Karpas-422 (cell line): ENCODE measurements around the gene NEURL1. TPM values are rescaled to one million over a fixed set of nuclear protein-coding genes. Genes with fewer than 3 reads are reported as not detected.

ENCODE experiments used
- DNase-seq: peaks from one replicate; pipeline ENCODE4 v3.0.0-alpha.2; 2015
- H2AFZ ChIP-seq: fragments of 200-600 bp; sonication (generic); 2 replicates; pipeline ENCODE4 v1.6.1; 2014; ENCODE audit warnings: antibody characterized with exemption, low read length, mixed read lengths
- H3K27ac ChIP-seq: fragments of 200-600 bp; sonication (generic); 2 replicates; pipeline ENCODE4 v1.5.1; 2014; ENCODE audit warnings: mild to moderate bottlenecking, low read length, moderate library complexity
- H3K27me3 ChIP-seq: fragments of 200-600 bp; sonication (generic); 2 replicates; pipeline ENCODE4 v1.6.1; 2014; ENCODE audit warnings: low read length, mixed read lengths
- H3K36me3 ChIP-seq: fragments of 200-600 bp; sonication (generic); 2 replicates; pipeline ENCODE4 v1.6.1; 2014; ENCODE audit warnings: low read length, mixed read lengths; ENCODE audit not compliant: insufficient read depth
- H3K4me1 ChIP-seq: fragments of 200-600 bp; sonication (generic); 2 replicates; pipeline ENCODE4 v1.6.1; 2014; ENCODE audit warnings: mild to moderate bottlenecking, low read length, mixed read lengths
- H3K4me2 ChIP-seq: fragments of 200-600 bp; sonication (generic); 2 replicates; pipeline ENCODE4 v1.6.1; 2014; ENCODE audit warnings: low read length, low read depth, mild to moderate bottlenecking; ENCODE audit not compliant: poor library complexity, severe bottlenecking
- H3K4me3 ChIP-seq: fragments of 200-600 bp; sonication (generic); 2 replicates; pipeline ENCODE4 v1.5.1; 2014; ENCODE audit warnings: mild to moderate bottlenecking, antibody characterized with exemption, low read length, mixed read lengths
- H3K79me2 ChIP-seq: fragments of 200-600 bp; sonication (generic); 2 replicates; pipeline ENCODE4 v1.6.1; 2014; ENCODE audit warnings: mild to moderate bottlenecking, low read length, mixed read lengths
- H3K9ac ChIP-seq: fragments of 200-600 bp; sonication (generic); 2 replicates; pipeline ENCODE4 v1.6.0; 2014; ENCODE audit warnings: low read length
- H3K9me2 ChIP-seq: fragments of 200-600 bp; sonication (generic), shearing (Covaris generic); replicated peaks from 2 replicates; pipeline ENCODE4 v1.6.0; 2014; ENCODE audit warnings: mild to moderate bottlenecking, low read length, moderate library complexity; ENCODE audit not compliant: insufficient read depth
- H3K9me3 ChIP-seq: fragments of 300-700, 200-600 bp; sonication (generic); 2 replicates; pipeline ENCODE4 v1.6.1; 2014; ENCODE audit warnings: low read length, mixed read lengths
- H4K20me1 ChIP-seq: fragments of 200-600 bp; sonication (generic); 2 replicates; pipeline ENCODE4 v1.6.1; 2014; ENCODE audit warnings: mild to moderate bottlenecking, antibody characterized with exemption, low read length, low read depth; ENCODE audit not compliant: insufficient read depth
- total RNA-seq: library from RNA; depleted of rRNA; stranded (reverse); fragments of >200 nt; shearing (Covaris generic); gene quantifications from 2 replicates; pipeline ENCODE4 v1.2.3, GENCODE V29; 2014; ENCODE audit warnings: low replicate concordance

NEURL1 gene
- total RNA-seq, 1 experiment from 2014 or later = not detected

GRCh38 chr10:103546401-103546800 lies 52.9 kb downstream of the NEURL1 start:
- Histone ChIP-seq H3K9ac (peak overlapping the region; percentile 51; the same call in 1 of the 2 replicates), H3K9me3 (no peaks in the 10 kb centered on the region), H4K20me1 (no peaks in the 10 kb centered on the region), H2AFZ (peak overlapping the region; percentile 46; the same call in 1 of the 2 replicates), H3K4me1 (peaks cover 88% of the 10 kb centered on the region), H3K36me3 (no peaks in the 10 kb centered on the region), H3K27me3 (no peaks in the 10 kb centered on the region), H3K9me2 (no peaks in the 10 kb centered on the region), H3K4me3 (0 out of 2 replicates have a peak overlapping the region, but pooled peaks have one; percentile 4), H3K79me2 (no peaks in the 10 kb centered on the region), H3K4me2 (peak overlapping the region; percentile 73), H3K27ac (peak overlapping the region; percentile 85)
- DNase-seq = no peak

- Histone ChIP-seq H3K79me2 (no peaks in the 10 kb centered on the region), H4K20me1 (no peaks in the 10 kb centered on the region), H3K9ac (peak overlapping the region; percentile 63), H3K4me1 (peaks cover 82% of the 10 kb centered on the region), H3K4me3 (peak overlapping the region; percentile 60), H3K4me2 (peak overlapping the region; percentile 73), H3K36me3 (no peaks in the 10 kb centered on the region), H3K27ac (peak overlapping the region; percentile 85), H3K9me3 (no peaks in the 10 kb centered on the region), H3K9me2 (no peaks in the 10 kb centered on the region), H3K27me3 (no peaks in the 10 kb centered on the region), H2AFZ (peak overlapping the region; percentile 27; the same call in 1 of the 2 replicates)
- DNase-seq = no peak
These were observed 54.0 kb downstream of the NEURL1 start for GRCh38 chr10:103547391-103547946.

GRCh38 chr10:103548006-103548405 lies 54.5 kb downstream of the NEURL1 start:
- H3K9me3 ChIP-seq = no peaks in the 10 kb centered on the region
- H3K27me3 ChIP-seq = no peaks in the 10 kb centered on the region
- peak overlapping the region; percentile 85 for H3K27ac ChIP-seq
- no peaks in the 10 kb centered on the region for H3K9me2 ChIP-seq
- no peaks in the 10 kb centered on the region for H3K36me3 ChIP-seq
- H3K79me2 ChIP-seq = no peaks in the 10 kb centered on the region
- H3K9ac ChIP-seq = peak overlapping the region; percentile 63
- peak overlapping the region; percentile 73 for H3K4me2 ChIP-seq
- peaks cover 77% of the 10 kb centered on the region for H3K4me1 ChIP-seq
- no peaks in the 10 kb centered on the region for H4K20me1 ChIP-seq
- H3K4me3 ChIP-seq = peak overlapping the region; percentile 60
- H2AFZ ChIP-seq = peak overlapping the region; percentile 27; the same call in 1 of the 2 replicates
- peak; percentile 92 for DNase-seq

- Histone ChIP-seq H3K79me2 (no peaks in the 10 kb centered on the region), H4K20me1 (no peaks in the 10 kb centered on the region), H3K27ac (peak overlapping the region; percentile 85), H3K27me3 (no peaks in the 10 kb centered on the region), H3K9me2 (no peaks in the 10 kb centered on the region), H2AFZ (no peak overlapping the region), H3K36me3 (no peaks in the 10 kb centered on the region), H3K9ac (no peak overlapping the region), H3K9me3 (no peaks in the 10 kb centered on the region), H3K4me1 (peaks cover 69% of the 10 kb centered on the region), H3K4me3 (no peak overlapping the region), H3K4me2 (peak overlapping the region; percentile 73)
- no peak for DNase-seq
These were observed 55.3 kb downstream of the NEURL1 start for GRCh38 chr10:103548581-103549348.

- Histone ChIP-seq H3K36me3 (no peaks in the 10 kb centered on the region), H3K4me1 (peaks cover 64% of the 10 kb centered on the region), H3K4me3 (no peak overlapping the region), H3K9me2 (no peaks in the 10 kb centered on the region), H3K4me2 (no peak overlapping the region), H3K79me2 (no peaks in the 10 kb centered on the region), H3K9ac (no peak overlapping the region), H3K27me3 (no peaks in the 10 kb centered on the region), H4K20me1 (no peaks in the 10 kb centered on the region), H3K27ac (no peak overlapping the region), H3K9me3 (no peaks in the 10 kb centered on the region), H2AFZ (no peak overlapping the region)
- no peak for DNase-seq
These were observed 55.8 kb downstream of the NEURL1 start for GRCh38 chr10:103549349-103549685.

GRCh38 chr10:103550229-103550628 lies 56.7 kb downstream of the NEURL1 start:
- H3K27me3 ChIP-seq = no peaks in the 10 kb centered on the region
- H3K4me2 ChIP-seq = no peak overlapping the region
- no peaks in the 10 kb centered on the region for H4K20me1 ChIP-seq
- no peaks in the 10 kb centered on the region for H3K36me3 ChIP-seq
- no peaks in the 10 kb centered on the region for H3K9me2 ChIP-seq
- peak; percentile 51 for DNase-seq
- no peak overlapping the region for H3K27ac ChIP-seq
- peaks cover 61% of the 10 kb centered on the region for H3K4me1 ChIP-seq
- no peaks in the 10 kb centered on the region for H3K79me2 ChIP-seq
- no peak overlapping the region for H3K9ac ChIP-seq
- no peaks in the 10 kb centered on the region for H3K9me3 ChIP-seq
- no peak overlapping the region for H3K4me3 ChIP-seq
- no peak overlapping the region for H2AFZ ChIP-seq

GRCh38 chr10:103551619-103552602 lies 58.4 kb downstream of the NEURL1 start:
- H3K36me3 ChIP-seq = no peaks in the 10 kb centered on the region
- no peaks in the 10 kb centered on the region for H3K9me2 ChIP-seq
- H3K9ac ChIP-seq = no peak overlapping the region
- no peaks in the 10 kb centered on the region for H3K79me2 ChIP-seq
- no peaks in the 10 kb centered on the region for H3K9me3 ChIP-seq
- peaks cover 6% of the 10 kb centered on the region; the same call in 1 of the 2 replicates for H4K20me1 ChIP-seq
- no peak for DNase-seq
- no peaks in the 10 kb centered on the region for H3K27me3 ChIP-seq
- H3K4me2 ChIP-seq = no peak overlapping the region
- no peak overlapping the region for H3K4me3 ChIP-seq
- peaks cover 49% of the 10 kb centered on the region for H3K4me1 ChIP-seq
- H3K27ac ChIP-seq = no peak overlapping the region
- H2AFZ ChIP-seq = no peak overlapping the region
